Psoas muscle (tissue), 8 donors: ENCODE measurements around the gene DCLK2. TPM values are rescaled to one million over a fixed set of nuclear protein-coding genes. Genes with fewer than 3 reads are reported as not detected.

ENCODE experiments used
- ATAC-seq, 4 donors: fragments of 200-7000 bp; cut with Tn5 transposase; one replicate each; pipeline ENCODE4 v1.9.1; 2020; ENCODE audit warnings: moderate library complexity in 3 of 4, mild to moderate bottlenecking in 2 of 4
- DNase-seq, 2 donors: peaks; one replicate each; pipeline ENCODE4 v3.0.0-alpha.2; 2020
- H3K27ac ChIP-seq: fragments of 200-600 bp; one replicate; pipeline ENCODE4 v1.8.0; 2022
- H3K27me3 ChIP-seq, 3 donors: fragments of 200-600 bp in 1 of 3; one replicate each; pipeline versions ENCODE4 v1.6.1 to v1.8.0; 2013 to 2022; ENCODE audit warnings: low read length in 2 of 3, mild to moderate bottlenecking in 2 of 3, moderate library complexity in 1 of 3; ENCODE audit not compliant: insufficient read depth in 3 of 3
- H3K36me3 ChIP-seq, 2 donors: fragments of 200-600 bp in 1 of 2; one replicate each; pipeline versions ENCODE4 v1.6.1 to v1.8.0; 2013 to 2022; ENCODE audit warnings: low read depth in 1 of 2, mild to moderate bottlenecking in 1 of 2, moderate library complexity in 1 of 2; ENCODE audit not compliant: insufficient read depth in 1 of 2
- H3K4me1 ChIP-seq: fragments of 200-600 bp; one replicate; pipeline ENCODE4 v1.8.0; 2022
- H3K4me3 ChIP-seq: fragments of 200-600 bp; one replicate; pipeline ENCODE4 v1.8.0; 2022; ENCODE audit warnings: mild to moderate bottlenecking
- H3K9me3 ChIP-seq: fragments of 200-600 bp; one replicate; pipeline ENCODE4 v1.8.0; 2022
- WGBS, 3 donors: extraction: QIAGEN DNeasy Blood & Tissue Kit; methylation state at CpG; one replicate each; pipeline versions ENCODE4 v1.1.6 to v1.1.7; 2013; 5-methylcytosine and 5-hydroxymethylcytosine counted together
- intact Hi-C, 2 donors: fragments of 100-400 bp; cut with DNase I; formaldehyde crosslinking; loops; one replicate each; pipeline versions ENCODE4 v1.11.0 to v1.14.2; 2022
- polyA plus RNA-seq, 3 donors: library from polyadenylated mRNA; stranded (reverse); fragments of 200-250 nt; gene quantifications; one replicate each; pipeline ENCODE4 v1.2.3, GENCODE V29; 2013
- total RNA-seq, 4 donors: library from RNA; stranded (reverse); fragmentation: NEBNext Ultra II Directional in 2 of 4; extraction: Animal tissue kit (Norgen Biotek cat#: 25700) in 2 of 4; gene quantifications; one replicate each; pipeline versions ENCODE4 v1.2.1 to v1.2.4, GENCODE V29; 2021 to 2023
- TF ChIP-seq, protein P1 (sequence below): fragments of 200-600 bp; IDR thresholded peaks from one replicate; pipeline ENCODE4 v1.8.0; 2022; ENCODE audit warnings: antibody characterized with exemption
- donor health status: healthy with polysubstance abuse.
- donor health status: DM: no; HTN: no; CAD: no; lungs with moderate emphysema.
- donor health status: Bipolar disorder and iron deficiency.
- donor health status: healthy.
- donor health status: DM: yes; HTN: yes; CAD: no.
- donor health status: DM: no; HTN: no; CAD: no.
- donor health status: DM: no; HTN: no; CAD: no.
- donor health status: DM: yes; HTN: yes; CAD: no.

The DCLK2 gene
- total and polyA plus RNA-seq, 7 donors: 0.18 to 1.7 (median 0.78) TPM

DNA sequence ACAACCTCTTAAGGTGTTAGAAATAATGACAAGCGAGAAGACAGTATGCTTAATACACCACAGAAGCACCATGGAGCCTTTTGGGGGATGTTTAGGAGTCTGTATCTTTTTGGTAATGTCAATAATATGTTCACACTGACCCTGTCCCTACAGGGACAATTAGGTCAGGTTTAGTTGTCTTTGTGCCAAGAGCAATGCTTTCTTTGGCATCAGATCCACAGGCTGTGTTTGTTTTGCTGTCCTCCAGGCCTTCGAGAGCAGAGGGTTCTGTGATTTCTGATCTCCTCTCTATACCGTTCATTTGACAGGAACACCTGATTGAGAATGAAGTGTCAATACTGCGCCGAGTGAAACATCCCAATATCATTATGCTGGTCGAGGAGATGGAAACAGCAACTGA is 153.8 kb downstream of the DCLK2 start:
- H3K36me3 ChIP-seq: no peaks in the 10 kb centered on the region
- H3K27ac ChIP-seq: no peak overlapping the region
- no peaks in the 10 kb centered on the region for H3K4me1 ChIP-seq
- WGBS, 3 donors: 71 to 79% (median 73%) methylated on average over 6 of the region's 6 CpGs
- no peaks in the 10 kb centered on the region for H3K9me3 ChIP-seq
- no peak for DNase-seq
- no peaks in the 10 kb centered on the region for H3K27me3 ChIP-seq
- no peak for ATAC-seq
- H3K4me3 ChIP-seq: no peak overlapping the region
- TF ChIP-seq, protein P1, sequence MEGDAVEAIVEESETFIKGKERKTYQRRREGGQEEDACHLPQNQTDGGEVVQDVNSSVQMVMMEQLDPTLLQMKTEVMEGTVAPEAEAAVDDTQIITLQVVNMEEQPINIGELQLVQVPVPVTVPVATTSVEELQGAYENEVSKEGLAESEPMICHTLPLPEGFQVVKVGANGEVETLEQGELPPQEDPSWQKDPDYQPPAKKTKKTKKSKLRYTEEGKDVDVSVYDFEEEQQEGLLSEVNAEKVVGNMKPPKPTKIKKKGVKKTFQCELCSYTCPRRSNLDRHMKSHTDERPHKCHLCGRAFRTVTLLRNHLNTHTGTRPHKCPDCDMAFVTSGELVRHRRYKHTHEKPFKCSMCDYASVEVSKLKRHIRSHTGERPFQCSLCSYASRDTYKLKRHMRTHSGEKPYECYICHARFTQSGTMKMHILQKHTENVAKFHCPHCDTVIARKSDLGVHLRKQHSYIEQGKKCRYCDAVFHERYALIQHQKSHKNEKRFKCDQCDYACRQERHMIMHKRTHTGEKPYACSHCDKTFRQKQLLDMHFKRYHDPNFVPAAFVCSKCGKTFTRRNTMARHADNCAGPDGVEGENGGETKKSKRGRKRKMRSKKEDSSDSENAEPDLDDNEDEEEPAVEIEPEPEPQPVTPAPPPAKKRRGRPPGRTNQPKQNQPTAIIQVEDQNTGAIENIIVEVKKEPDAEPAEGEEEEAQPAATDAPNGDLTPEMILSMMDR: no peak
- intact Hi-C loops: no loop called here

DNA sequence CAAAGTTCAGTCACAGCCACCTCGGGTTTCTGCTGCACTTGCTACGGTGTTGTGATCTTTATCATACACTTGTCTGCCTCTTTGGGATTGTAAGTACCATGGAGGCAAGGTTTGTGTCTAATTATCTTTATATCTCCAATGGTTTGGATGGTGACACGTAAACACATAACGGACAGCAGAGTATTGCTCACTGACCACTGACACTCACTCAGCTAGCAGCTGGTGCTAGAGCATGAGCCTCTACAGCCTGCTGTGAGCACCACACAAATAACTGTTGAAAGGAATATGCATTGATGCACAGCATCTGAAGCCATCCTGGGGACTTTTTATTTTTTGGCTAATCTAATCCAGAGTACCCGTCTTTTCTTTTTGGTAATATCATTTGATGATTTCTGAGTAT is 156.0 kb downstream of the DCLK2 start:
- no peak for DNase-seq
- H3K27ac ChIP-seq: no peak overlapping the region
- WGBS, 3 donors: 90 to 94% (median 92%) methylated on average over 5 of the region's 5 CpGs
- no peaks in the 10 kb centered on the region for H3K27me3 ChIP-seq
- H3K4me1 ChIP-seq: no peaks in the 10 kb centered on the region
- no peaks in the 10 kb centered on the region for H3K36me3 ChIP-seq
- intact Hi-C loops: no loop called here
- ATAC-seq: no peak
- H3K4me3 ChIP-seq: no peak overlapping the region
- TF ChIP-seq, protein P1: no peak
- H3K9me3 ChIP-seq: no peaks in the 10 kb centered on the region

DNA sequence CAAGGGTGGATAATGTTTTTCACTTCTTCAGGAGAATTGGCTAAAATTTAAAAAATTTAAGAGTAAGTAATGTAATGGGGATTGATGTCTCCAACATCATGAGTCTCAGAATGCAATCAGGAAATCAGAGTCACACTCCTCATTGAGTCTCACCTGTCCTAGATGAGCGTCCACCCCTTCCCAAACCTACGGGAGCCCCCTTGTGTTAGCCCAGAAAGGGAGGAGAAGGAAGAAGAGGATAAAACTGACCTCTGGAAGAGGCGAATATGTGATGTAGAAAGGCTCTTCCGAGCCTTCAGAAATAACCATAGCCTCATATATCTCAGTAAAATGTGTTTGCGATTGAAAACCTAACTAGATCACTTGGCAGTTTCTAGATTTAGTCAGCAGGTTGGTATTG is 157.1 kb downstream of the DCLK2 start:
- Histone ChIP-seq H3K4me3 (no peak overlapping the region), H3K9me3 (no peaks in the 10 kb centered on the region), H3K36me3 (no peaks in the 10 kb centered on the region), H3K27ac (no peak overlapping the region), H3K4me1 (no peaks in the 10 kb centered on the region), H3K27me3 (no peaks in the 10 kb centered on the region)
- WGBS, 3 donors: 88 to 91% (median 88%) methylated on average over 5 of the region's 5 CpGs
- TF ChIP-seq, protein P1: no peak
- intact Hi-C loops: no loop called here
- DNase-seq: no peak
- no peak for ATAC-seq

DNA sequence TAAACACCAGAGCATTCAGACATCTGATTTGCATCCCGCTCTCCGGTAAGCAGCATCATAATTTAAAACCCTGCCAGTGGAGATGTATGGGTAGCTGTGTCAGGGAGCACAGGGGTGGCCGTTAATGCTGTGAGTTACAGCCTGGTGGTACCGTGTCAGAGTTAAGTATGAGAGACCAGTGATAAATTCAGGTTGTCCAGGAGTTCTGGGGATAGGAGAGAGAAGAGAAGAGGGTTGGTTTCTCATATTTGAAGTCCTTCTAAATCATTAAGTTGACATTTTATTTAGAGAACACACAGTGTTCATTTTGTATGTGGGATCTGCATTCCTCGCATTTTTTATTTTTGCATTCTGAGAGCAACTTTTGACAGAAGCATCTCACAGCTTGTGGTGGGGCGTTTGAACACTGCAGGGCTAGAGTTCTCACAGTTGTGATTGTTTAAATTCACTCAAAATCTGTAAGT is 157.6 kb downstream of the DCLK2 start:
- H3K4me1 ChIP-seq: no peaks in the 10 kb centered on the region
- no peaks in the 10 kb centered on the region for H3K36me3 ChIP-seq
- no peak overlapping the region for H3K27ac ChIP-seq
- no peaks in the 10 kb centered on the region for H3K27me3 ChIP-seq
- TF ChIP-seq, protein P1: no peak
- ATAC-seq (no peak), DNase-seq (no peak)
- intact Hi-C loops: no loop called here
- H3K4me3 ChIP-seq: no peak overlapping the region
- WGBS, 3 donors: 70 to 76% (median 76%) methylated on average over 6 of the region's 6 CpGs
- H3K9me3 ChIP-seq: no peaks in the 10 kb centered on the region

DNA sequence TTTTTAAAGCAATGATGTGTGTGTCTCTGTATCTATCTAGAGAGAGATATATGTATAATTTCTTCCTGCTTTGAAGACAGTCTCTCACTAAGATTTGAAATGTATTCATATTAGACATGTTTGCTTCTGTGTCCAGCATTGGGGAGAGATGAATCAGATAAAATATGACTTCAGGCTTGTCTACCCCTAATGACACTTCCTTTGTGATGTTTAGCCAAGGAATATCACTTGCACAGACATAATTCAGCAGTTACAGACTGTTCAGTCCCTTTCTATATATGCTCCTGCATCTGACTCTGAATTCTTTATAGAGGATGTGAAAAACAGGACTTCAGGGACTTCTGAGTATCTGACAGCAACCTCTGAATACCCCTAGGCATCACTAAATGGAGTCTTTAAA is 158.4 kb downstream of the DCLK2 start:
- H3K27ac ChIP-seq: no peak overlapping the region
- no peak overlapping the region for H3K4me3 ChIP-seq
- TF ChIP-seq, protein P1: no peak
- H3K27me3 ChIP-seq: no peaks in the 10 kb centered on the region
- no peaks in the 10 kb centered on the region for H3K4me1 ChIP-seq
- no peak for DNase-seq
- no peak for ATAC-seq
- intact Hi-C loops: no loop called here
- H3K9me3 ChIP-seq: no peaks in the 10 kb centered on the region
- H3K36me3 ChIP-seq: no peaks in the 10 kb centered on the region
